Measurements from ENCODE around the gene SERPINB3.

GRCh38 chr18:63617915-63618234 lies 43.8 kb downstream of the SERPINB3 start:
- TF ChIP-seq CTCF (IDR thresholded peaks at IDR 0.05) (no peak), POLR2A (IDR thresholded peaks at IDR 0.05) (no peak)
